Common myeloid progenitor, CD34-positive (primary cell): ENCODE measurements around the gene KLF12.

ENCODE experiments used
- CTCF ChIA-PET: fragments of 350-600 bp; sonication (Branson Sonifier 250); formaldehyde crosslinking; loops from one replicate; lab custom pipeline; 2021; ENCODE audit warnings: antibody characterized with exemption; lab: Charles Lee
- POLR2A ChIA-PET: fragments of 350-600 bp; sonication (Branson Sonifier 250); formaldehyde crosslinking; loops from one replicate; lab custom pipeline; 2021; ENCODE audit warnings: antibody characterized with exemption; lab: Charles Lee
- DNase-seq, 3 donors: peaks; one replicate each; pipeline versions ENCODE4 v3.0.0 to v3.0.0-alpha.2; 2013
- H3K27ac ChIP-seq, 2 experiments: 1 replicate in 1 of 2; 2 replicates in 1 of 2; pipeline ENCODE4 v1.7.0; 2013; ENCODE audit warnings: inconsistent platforms in 2 of 2, low read length in 2 of 2, mild to moderate bottlenecking in 2 of 2, low read depth in 1 of 2, moderate library complexity in 1 of 2; ENCODE audit not compliant: severe bottlenecking in 2 of 2, insufficient read depth in 1 of 2, poor library complexity in 1 of 2
- H3K27me3 ChIP-seq, 5 experiments: replicated peaks in 2 of 5; 1 replicate in 3 of 5; 2 replicates in 2 of 5; pipeline versions ENCODE4 v1.6.1 to v1.7.0; 2013; ENCODE audit warnings: low read length in 4 of 5, mild to moderate bottlenecking in 2 of 5, moderate library complexity in 2 of 5, inconsistent platforms in 1 of 5; ENCODE audit not compliant: insufficient read depth in 5 of 5, control insufficient read depth in 4 of 5
- H3K36me3 ChIP-seq, 4 experiments: 1 replicate in 2 of 4; 2 replicates in 2 of 4; pipeline versions ENCODE4 v1.6.1 to v1.7.0; 2013; ENCODE audit warnings: low read length in 3 of 4, control low read depth in 1 of 4, mild to moderate bottlenecking in 1 of 4; ENCODE audit not compliant: control insufficient read depth in 4 of 4, insufficient read depth in 4 of 4
- H3K4me1 ChIP-seq, 4 experiments: 1 replicate in 3 of 4; 2 replicates in 1 of 4; pipeline versions ENCODE4 v1.6.1 to v1.7.1; 2013; ENCODE audit warnings: low read length in 3 of 4, mild to moderate bottlenecking in 3 of 4, control low read depth in 1 of 4, inconsistent platforms in 1 of 4, moderate library complexity in 1 of 4; ENCODE audit not compliant: control insufficient read depth in 4 of 4, insufficient read depth in 4 of 4; ENCODE audit errors: control extremely low read depth in 1 of 4
- H3K4me3 ChIP-seq, 7 experiments: 1 replicate in 4 of 7; 2 replicates in 3 of 7; pipeline versions ENCODE4 v1.5.1 to v1.7.0; 2013; ENCODE audit warnings: mild to moderate bottlenecking in 7 of 7, low read length in 6 of 7, moderate library complexity in 6 of 7, inconsistent platforms in 2 of 7, low read depth in 2 of 7, control low read depth in 1 of 7; ENCODE audit not compliant: insufficient read depth in 4 of 7, control insufficient read depth in 1 of 7; ENCODE audit errors: extremely low read depth in 1 of 7
- H3K9me3 ChIP-seq, 5 experiments: 1 replicate in 4 of 5; 2 replicates in 1 of 5; pipeline versions ENCODE4 v1.6.1 to v1.7.1; 2013; ENCODE audit warnings: low read length in 4 of 5, mild to moderate bottlenecking in 2 of 5, inconsistent platforms in 1 of 5, low read depth in 1 of 5, moderate library complexity in 1 of 5; ENCODE audit not compliant: control insufficient read depth in 4 of 5, insufficient read depth in 2 of 5; ENCODE audit errors: control extremely low read depth in 1 of 5
- WGBS: methylation state at CpG from one replicate; pipeline ENCODE4 v1.1.5; 2013; ENCODE audit not compliant: insufficient coverage; 5-methylcytosine and 5-hydroxymethylcytosine counted together

The KLF12 gene

DNA sequence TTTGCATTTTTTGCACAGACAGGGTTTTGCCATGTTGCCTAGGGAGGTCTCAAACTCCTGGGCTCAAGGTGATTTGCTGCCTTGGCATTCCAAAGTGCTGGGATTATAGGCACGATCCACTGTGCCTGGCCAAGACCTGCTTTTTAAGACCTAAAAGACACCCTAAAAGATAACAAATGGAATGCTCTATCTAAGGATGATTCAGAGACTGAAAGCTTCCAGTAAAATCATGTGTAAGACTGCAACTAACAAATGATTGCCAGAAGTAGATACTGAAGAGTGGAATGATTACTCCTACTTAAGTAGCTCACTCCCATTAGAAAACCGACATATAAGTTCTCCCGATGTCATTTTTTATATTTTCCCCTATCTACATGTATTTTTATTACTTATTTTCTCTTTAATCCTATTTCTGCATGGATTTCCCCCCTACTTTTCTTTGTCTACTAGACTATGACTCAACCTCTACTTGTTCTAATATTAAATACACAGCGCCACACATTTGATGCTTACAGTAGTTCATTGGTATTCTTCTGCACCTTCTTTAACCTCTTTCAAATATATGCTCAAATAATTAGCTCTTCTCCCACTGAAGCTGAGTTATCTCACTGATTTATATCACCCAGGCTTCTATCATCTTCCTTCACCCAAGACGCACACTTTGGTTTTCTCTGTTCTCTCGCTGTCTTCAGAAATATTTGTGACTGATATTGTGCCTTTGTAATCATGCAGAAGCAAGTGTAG lies 32.2 kb upstream of the KLF12 start:
- 100% methylated on average over 3 of the region's 6 CpGs for WGBS
- Histone ChIP-seq H3K9me3 (peaks cover 0 to 1% (median 0%) of the 10 kb centered on the region in 5 experiments), H3K4me3 (no peak overlapping the region), H3K36me3 (no peaks in the 10 kb centered on the region), H3K27ac (no peak overlapping the region), H3K27me3 (peaks cover 0 to 2% (median 0%) of the 10 kb centered on the region in 5 experiments), H3K4me1 (no peaks in the 10 kb centered on the region)
- ChIA-PET CTCF (no interaction called here), POLR2A (no interaction called here)
- DNase-seq: no peak

DNA sequence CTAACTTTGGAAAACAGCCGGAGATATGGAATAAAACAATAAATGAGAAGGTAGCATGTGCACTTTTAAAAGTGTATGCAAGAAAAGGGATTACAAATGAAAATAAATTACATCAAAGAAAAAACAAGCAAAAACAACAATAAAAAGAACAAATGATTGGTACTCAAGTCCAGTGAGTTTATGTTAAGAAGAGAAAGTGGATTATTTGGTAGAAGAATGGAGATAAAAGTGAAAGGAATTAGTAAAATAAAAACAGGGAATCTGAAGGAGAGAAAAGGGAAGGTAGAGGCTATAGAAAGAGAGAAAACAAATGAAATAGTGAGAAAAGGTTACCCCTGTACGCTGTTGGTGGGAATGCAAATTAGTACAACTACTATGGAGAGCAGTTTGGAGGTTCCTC lies 28.6 kb upstream of the KLF12 start:
- no peaks in the 10 kb centered on the region for H3K27me3 ChIP-seq
- no peak for DNase-seq
- no peaks in the 10 kb centered on the region for H3K36me3 ChIP-seq
- no peak overlapping the region for H3K27ac ChIP-seq
- peaks cover 0 to 1% (median 0%) of the 10 kb centered on the region in 5 experiments for H3K9me3 ChIP-seq
- ChIA-PET POLR2A (no interaction called here), CTCF (no interaction called here)
- no peak overlapping the region for H3K4me3 ChIP-seq
- WGBS: 89% methylated on average over 1 of the region's 2 CpGs
- H3K4me1 ChIP-seq: no peaks in the 10 kb centered on the region

DNA sequence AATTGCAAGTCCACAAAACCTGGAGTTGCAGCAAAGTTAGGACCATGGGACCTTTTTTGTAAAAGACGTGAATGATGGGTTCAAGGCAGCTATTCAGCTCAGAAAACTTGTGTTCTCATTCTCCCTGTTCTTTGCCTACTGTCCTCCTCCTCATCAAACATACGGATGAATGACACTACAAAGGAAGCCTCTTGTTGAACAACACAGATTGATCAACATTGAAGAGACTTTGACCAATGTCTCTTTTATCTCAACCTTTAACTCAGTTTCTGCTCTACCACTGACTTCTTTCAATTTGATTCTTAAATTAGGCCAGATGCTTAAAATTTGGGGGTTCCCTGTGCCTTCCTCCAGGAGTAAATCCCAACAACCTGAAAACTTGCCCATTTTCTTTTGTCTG lies 27.9 kb upstream of the KLF12 start:
- H3K4me3 ChIP-seq: no peak overlapping the region
- H3K9me3 ChIP-seq: peaks cover 0 to 1% (median 0%) of the 10 kb centered on the region in 5 experiments
- H3K27ac ChIP-seq: no peak overlapping the region
- ChIA-PET CTCF (no interaction called here), POLR2A (no interaction called here)
- no peak for DNase-seq
- WGBS: 100% methylated on average over 2 of the region's 2 CpGs
- no peaks in the 10 kb centered on the region for H3K36me3 ChIP-seq
- H3K27me3 ChIP-seq: no peaks in the 10 kb centered on the region
- H3K4me1 ChIP-seq: no peaks in the 10 kb centered on the region

DNA sequence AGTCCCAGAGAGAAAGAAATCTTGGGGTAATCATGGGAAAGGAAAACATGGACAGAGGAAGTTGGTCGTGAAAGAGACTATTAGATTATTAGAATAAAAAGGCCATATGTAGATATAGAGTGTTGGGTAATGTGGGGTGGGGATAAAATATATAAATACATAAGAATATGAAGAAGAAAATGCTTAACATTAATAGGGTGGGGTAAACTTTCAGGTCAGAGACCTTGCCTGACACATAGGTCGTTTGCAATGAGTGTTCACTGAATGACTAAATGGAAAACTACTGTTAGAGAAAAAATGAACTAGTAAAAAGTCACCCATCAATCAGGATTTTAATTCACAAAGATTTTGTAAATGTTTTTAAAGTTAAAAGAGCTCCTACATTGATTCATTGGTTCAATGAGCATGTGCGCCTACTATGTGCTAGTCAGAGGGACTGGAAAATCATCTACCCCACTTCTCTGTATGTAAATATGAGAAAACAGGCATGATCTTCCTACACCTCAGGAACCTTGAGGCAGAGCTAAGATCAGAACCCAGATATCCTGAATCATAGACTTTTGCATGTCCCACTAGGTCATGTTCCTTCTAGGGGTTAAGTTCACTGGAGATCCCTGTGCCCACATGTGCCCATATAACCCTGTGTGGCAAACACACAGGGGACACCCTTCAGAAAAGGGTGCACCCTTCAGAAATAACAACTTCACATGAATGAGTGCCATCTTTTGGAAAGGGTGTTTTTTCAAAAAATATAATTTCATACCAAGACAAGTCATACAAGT lies 24.6 kb upstream of the KLF12 start:
- CTCF ChIA-PET: no interaction called here
- no peaks in the 10 kb centered on the region for H3K27me3 ChIP-seq
- H3K4me3 ChIP-seq: no peak overlapping the region
- POLR2A ChIA-PET: no interaction called here
- WGBS: 100% methylated on average over 1 of the region's 3 CpGs
- no peaks in the 10 kb centered on the region for H3K9me3 ChIP-seq
- no peaks in the 10 kb centered on the region for H3K4me1 ChIP-seq
- DNase-seq: no peak
- H3K36me3 ChIP-seq: no peaks in the 10 kb centered on the region
- no peak overlapping the region for H3K27ac ChIP-seq

DNA sequence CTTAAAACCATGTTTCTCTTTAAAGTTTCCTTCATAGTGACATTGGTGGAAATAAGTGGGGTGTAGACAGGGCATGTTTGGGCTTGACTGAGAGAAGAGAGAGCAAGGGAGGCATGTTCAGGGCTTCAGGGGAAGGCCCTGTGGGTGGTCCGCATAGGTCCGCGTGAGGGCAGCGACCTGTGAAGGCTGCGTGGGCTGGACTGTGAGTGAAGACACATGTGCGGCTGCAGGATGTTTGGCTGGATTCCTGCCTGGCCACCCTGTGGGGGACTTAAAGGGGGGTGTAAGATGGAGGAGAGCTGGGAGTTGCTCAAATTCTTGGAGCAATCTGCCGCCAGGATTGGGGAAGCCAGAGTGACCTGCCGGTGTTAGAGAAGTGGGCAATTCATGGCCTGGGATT lies 23.8 kb upstream of the KLF12 start:
- DNase-seq: no peak
- Histone ChIP-seq H3K4me1 (no peaks in the 10 kb centered on the region), H3K36me3 (no peaks in the 10 kb centered on the region), H3K4me3 (no peak overlapping the region), H3K27ac (no peak overlapping the region), H3K9me3 (no peaks in the 10 kb centered on the region), H3K27me3 (no peaks in the 10 kb centered on the region)
- POLR2A ChIA-PET: no interaction called here
- 89% methylated on average over 8 of the region's 8 CpGs for WGBS
- CTCF ChIA-PET: no interaction called here

DNA sequence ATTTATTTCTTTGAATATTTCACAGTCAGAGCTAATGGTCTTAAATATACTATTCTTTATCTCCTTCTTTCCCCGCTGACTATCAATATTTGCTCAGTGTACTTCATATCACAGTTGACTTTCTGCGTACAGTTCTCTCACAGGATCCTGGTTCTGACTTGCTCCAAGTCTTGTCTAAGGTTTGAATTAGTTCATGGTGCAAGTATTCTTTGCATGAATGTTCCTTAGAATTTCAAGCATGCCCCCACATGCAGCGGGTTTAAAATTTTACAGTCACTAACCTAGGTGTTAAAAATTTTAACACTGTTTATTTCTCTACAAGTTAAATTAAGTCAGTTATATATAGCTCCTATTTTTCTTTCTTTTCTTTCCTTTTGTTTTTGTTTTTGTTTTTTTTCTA lies 20.8 kb upstream of the KLF12 start:
- 100% methylated on average over 1 of the region's 3 CpGs for WGBS
- POLR2A ChIA-PET: interaction anchor here (0.6 kb wide), 1 partner anchor 117 kb away, joined by 3 read pairs; no protein-coding TSS in a partner anchor
- CTCF ChIA-PET: interaction anchor here (0.6 kb wide), 1 partner anchor 17 kb away, joined by 3 read pairs; no protein-coding TSS in a partner anchor

DNA sequence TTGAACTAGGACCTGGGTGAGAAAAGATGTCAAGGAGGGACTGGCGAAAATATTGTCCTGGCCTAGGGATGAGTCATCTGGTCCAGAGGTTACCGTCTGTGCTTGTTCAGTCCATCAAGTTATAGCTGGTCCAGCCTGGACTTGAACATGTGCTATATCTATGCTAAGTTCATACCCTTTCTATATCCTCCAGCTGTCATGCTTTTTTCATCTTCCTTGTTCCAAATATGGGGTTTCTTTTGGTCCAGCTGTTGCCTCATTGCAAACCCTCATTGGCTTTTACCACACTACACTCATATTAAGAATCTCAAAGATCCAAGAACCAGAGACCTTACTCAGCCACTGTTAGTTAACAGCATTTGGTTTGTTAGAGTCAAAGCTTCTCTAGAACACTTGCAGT lies 19.1 kb upstream of the KLF12 start:
- no peaks in the 10 kb centered on the region for H3K4me1 ChIP-seq
- no peaks in the 10 kb centered on the region for H3K27me3 ChIP-seq
- DNase-seq: no peak
- H3K27ac ChIP-seq: no peak overlapping the region
- H3K9me3 ChIP-seq: no peaks in the 10 kb centered on the region
- 94% methylated on average over 2 of the region's 2 CpGs for WGBS
- H3K4me3 ChIP-seq: no peak overlapping the region
- ChIA-PET CTCF (no interaction called here), POLR2A (no interaction called here)
- no peaks in the 10 kb centered on the region for H3K36me3 ChIP-seq

More for the DNA sequence above, 20.8 kb upstream of the KLF12 start:
- DNase-seq: no peak
- H3K4me1 ChIP-seq: no peaks in the 10 kb centered on the region
- no peaks in the 10 kb centered on the region for H3K27me3 ChIP-seq
- H3K9me3 ChIP-seq: no peaks in the 10 kb centered on the region
- no peaks in the 10 kb centered on the region for H3K36me3 ChIP-seq
- H3K27ac ChIP-seq: no peak overlapping the region
- no peak overlapping the region for H3K4me3 ChIP-seq
